ENCODE data around the gene MC1R. TPM values are rescaled to one million over a fixed set of nuclear protein-coding genes. Genes with fewer than 3 reads are reported as not detected.
"Not testable (repeated sequence)": the region's sequence is repeated elsewhere in the genome, so short reads cannot be mapped to it uniquely, and the experiment has no call there.

The MC1R gene
- total RNA-seq, result 1 to 10 TPM; 2.8 to 8.4 (median 5.1) TPM

- H3K4me1 ChIP-seq (replicated peaks in 1 of 2), result peaks cover 23 to 28% of the 10 kb centered on the region in 2 donors
- peak within 1 kb of the TSS in 3 of 5 donors; percentile 6 to 21 (median 9) for H3K4me3 ChIP-seq
- ATAC-seq (replicated peaks in 6 of 8), result peak in 1 of 8 experiments; percentile 8
- in situ Hi-C loops (cut with MboI; ENCODE audit: low pct_unique_long_range_greater_than_20kb in 2 of 9, low sequenced_read_pairs in 9 of 9, unreplicated experiment in 9 of 9), result no loop called here
- WGBS, 10 experiments, result 30 to 58% methylated on average over 4 to 11 of the region's 23 CpGs; no CpG with 5 or more reads in 8 of the 10 experiments
- no peak within 1 kb of the TSS for H3K27ac ChIP-seq
Measured at GRCh38 chr16:89918453-89919347, at the start of gene MC1R. Gene MC1R, plus strand, starts transcription at chr16:89918862. Its CDS starts 397 bp downstream, at chr16:89919259.

- Histone ChIP-seq H3K4me1 (replicated peaks in 1 of 2) (peaks cover 8 to 11% of the 10 kb centered on the region in 2 donors), H3K4me3 (no peak overlapping the region), H3K27ac (no peak overlapping the region)
- in situ Hi-C loops (cut with MboI; ENCODE audit: low pct_unique_long_range_greater_than_20kb in 2 of 9, low sequenced_read_pairs in 9 of 9, unreplicated experiment in 9 of 9), result loop anchor here in 1 of 9 experiments (10.0 kb wide), 1 partner anchor 115 kb away; no protein-coding TSS in a partner anchor
- ATAC-seq (replicated peaks in 6 of 8), result no peak
- 90 to 100% (median 96%) methylated on average over 2 to 5 of the region's 12 CpGs; no CpG with 5 or more reads in 7 of the 10 experiments for WGBS, 10 experiments
Measured at GRCh38 chr16:89869911-89870310, 48.8 kb upstream of the MC1R start.

- ATAC-seq (replicated peaks in 6 of 8), result no peak
- 92 to 100% (median 100%) methylated on average over 1 to 2 of the region's 6 CpGs; no CpG with 5 or more reads in 7 of the 10 experiments for WGBS, 10 experiments
- Histone ChIP-seq H3K4me3 (no peak overlapping the region), H3K27ac (no peak overlapping the region), H3K4me1 (replicated peaks in 1 of 2) (peaks cover 11 to 13% of the 10 kb centered on the region in 2 donors)
- in situ Hi-C loops (cut with MboI; ENCODE audit: low pct_unique_long_range_greater_than_20kb in 2 of 9, low sequenced_read_pairs in 9 of 9, unreplicated experiment in 9 of 9), result no loop called here
Measured at GRCh38 chr16:89870440-89870839, 48.2 kb upstream of the MC1R start.

- H3K4me1 ChIP-seq (replicated peaks in 1 of 2), result peaks cover 11 to 13% of the 10 kb centered on the region in 2 donors
- in situ Hi-C loops (cut with MboI; ENCODE audit: low pct_unique_long_range_greater_than_20kb in 2 of 9, low sequenced_read_pairs in 9 of 9, unreplicated experiment in 9 of 9), result no loop called here
- ATAC-seq (replicated peaks in 6 of 8), result no peak
- no peak overlapping the region for H3K27ac ChIP-seq
- 87 to 100% (median 97%) methylated on average over 2 to 8 of the region's 9 CpGs; no CpG with 5 or more reads in 6 of the 10 experiments for WGBS, 10 experiments
- H3K4me3 ChIP-seq, result no peak overlapping the region
Measured at GRCh38 chr16:89871895-89872294, 46.8 kb upstream of the MC1R start.

- Histone ChIP-seq H3K27ac (peak within 1 kb of the TSS; percentile 99), H3K4me1 (replicated peaks in 1 of 2) (peaks cover 11 to 13% of the 10 kb centered on the region in 2 donors), H3K4me3 (peak within 1 kb of the TSS; percentile 85 to 99 (median 92))
- in situ Hi-C loops (cut with MboI; ENCODE audit: low pct_unique_long_range_greater_than_20kb in 2 of 9, low sequenced_read_pairs in 9 of 9, unreplicated experiment in 9 of 9), result no loop called here
- WGBS, 10 experiments, result 0% methylated on average over 3 to 6 of the region's 104 CpGs; no CpG with 5 or more reads in 8 of the 10 experiments
- ATAC-seq (replicated peaks in 6 of 8), result peak; percentile 36 to 77 (median 67)
Measured at GRCh38 chr16:89873109-89873971, 45.3 kb upstream of the MC1R start, which contains the start of gene TCF25. Gene TCF25, plus strand, starts transcription at chr16:89873592. Its CDS starts 76 bp downstream, at chr16:89873668.

GRCh38 chr16:89873972-89874689 is 44.5 kb upstream of the MC1R start:
- ATAC-seq (replicated peaks in 6 of 8), result peak; percentile 72 to 88 (median 84)
- H3K4me3 ChIP-seq, result peak overlapping the region; percentile 85 to 99 (median 92)
- peak overlapping the region; percentile 99 for H3K27ac ChIP-seq
- H3K4me1 ChIP-seq (replicated peaks in 1 of 2), result peaks cover 11 to 13% of the 10 kb centered on the region in 2 donors
- in situ Hi-C loops (cut with MboI; ENCODE audit: low pct_unique_long_range_greater_than_20kb in 2 of 9, low sequenced_read_pairs in 9 of 9, unreplicated experiment in 9 of 9), result no loop called here
- 0 to 80% (median 33%) methylated on average over 1 to 6 of the region's 61 CpGs; no CpG with 5 or more reads in 2 of the 10 experiments for WGBS, 10 experiments

GRCh38 chr16:89879123-89879522 is 39.5 kb upstream of the MC1R start:
- H3K27ac ChIP-seq; in situ Hi-C loops (cut with MboI; ENCODE audit: low pct_unique_long_range_greater_than_20kb in 2 of 9, low sequenced_read_pairs in 9 of 9, unreplicated experiment in 9 of 9); ATAC-seq (replicated peaks in 6 of 8); H3K4me3 ChIP-seq; H3K4me1 ChIP-seq (replicated peaks in 1 of 2): not testable (repeated sequence)
- WGBS, 10 experiments, result 83 to 100% (median 98%) methylated on average over 5 to 8 of the region's 28 CpGs; no CpG with 5 or more reads in 6 of the 10 experiments

GRCh38 chr16:89880477-89881367 is 37.9 kb upstream of the MC1R start:
- no peaks in the 10 kb centered on the region for H3K4me1 ChIP-seq (replicated peaks in 1 of 2)
- no peak overlapping the region for H3K4me3 ChIP-seq
- in situ Hi-C loops (cut with MboI; ENCODE audit: low pct_unique_long_range_greater_than_20kb in 2 of 9, low sequenced_read_pairs in 9 of 9, unreplicated experiment in 9 of 9), result no loop called here
- no peak overlapping the region for H3K27ac ChIP-seq
- WGBS, 10 experiments, result 80 to 100% (median 90%) methylated on average over 1 to 9 of the region's 18 CpGs; no CpG with 5 or more reads in 1 of the 10 experiments
- no peak for ATAC-seq (replicated peaks in 6 of 8)

GRCh38 chr16:89881368-89881730 is 37.3 kb upstream of the MC1R start:
- H3K4me1 ChIP-seq (replicated peaks in 1 of 2), result no peaks in the 10 kb centered on the region
- 50 to 100% (median 91%) methylated on average over 1 to 5 of the region's 6 CpGs; no CpG with 5 or more reads in 4 of the 10 experiments for WGBS, 10 experiments
- no peak overlapping the region for H3K4me3 ChIP-seq
- no peak overlapping the region for H3K27ac ChIP-seq
- in situ Hi-C loops (cut with MboI; ENCODE audit: low pct_unique_long_range_greater_than_20kb in 2 of 9, low sequenced_read_pairs in 9 of 9, unreplicated experiment in 9 of 9), result no loop called here
- ATAC-seq (replicated peaks in 6 of 8), result no peak

GRCh38 chr16:89883346-89884040 is 35.2 kb upstream of the MC1R start:
- Histone ChIP-seq H3K4me1 (replicated peaks in 1 of 2) (no peaks in the 10 kb centered on the region), H3K4me3 (no peak overlapping the region), H3K27ac (no peak overlapping the region)
- WGBS, 10 experiments, result 83 to 100% (median 97%) methylated on average over 1 to 17 of the region's 28 CpGs; no CpG with 5 or more reads in 5 of the 10 experiments
- in situ Hi-C loops (cut with MboI; ENCODE audit: low pct_unique_long_range_greater_than_20kb in 2 of 9, low sequenced_read_pairs in 9 of 9, unreplicated experiment in 9 of 9), result no loop called here
- ATAC-seq (replicated peaks in 6 of 8), result no peak

- 90 to 100% (median 100%) methylated on average over 1 to 2 of the region's 8 CpGs; no CpG with 5 or more reads in 3 of the 10 experiments for WGBS, 10 experiments
- H3K27ac ChIP-seq, result no peak overlapping the region
- no peaks in the 10 kb centered on the region for H3K4me1 ChIP-seq (replicated peaks in 1 of 2)
- ATAC-seq (replicated peaks in 6 of 8), result no peak
- H3K4me3 ChIP-seq, result no peak overlapping the region
- in situ Hi-C loops (cut with MboI; ENCODE audit: low pct_unique_long_range_greater_than_20kb in 2 of 9, low sequenced_read_pairs in 9 of 9, unreplicated experiment in 9 of 9), result no loop called here
Measured at GRCh38 chr16:89884041-89884421, 34.6 kb upstream of the MC1R start.
